ENCODE measurements around the gene PTCD1.
"Not testable (repeated sequence)": the region's sequence is repeated elsewhere in the genome, so short reads cannot be mapped to it uniquely, and the experiment has no call there.

The PTCD1 gene

DNA sequence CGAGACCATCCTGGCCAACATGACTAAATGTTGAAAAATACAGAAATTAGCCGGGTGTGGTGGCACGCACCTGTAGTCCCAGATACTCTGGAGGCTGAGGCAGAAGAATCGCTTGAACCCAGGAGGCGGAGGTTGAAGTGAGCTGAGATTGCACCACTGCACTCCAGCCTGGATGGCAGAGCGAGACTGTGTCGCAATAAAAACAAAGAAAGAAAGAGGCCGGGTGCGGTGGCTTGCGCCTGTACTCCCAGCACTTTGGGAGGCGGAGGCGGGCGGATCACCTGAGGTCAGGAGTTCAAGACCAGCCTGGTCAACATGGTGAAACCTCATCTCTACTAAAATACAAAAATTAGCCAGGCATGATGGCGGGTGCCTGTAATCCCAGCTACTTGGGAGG, 51.4 kb downstream of the PTCD1 start:
- DNase-seq (ENCODE audit: low spot score): not testable (repeated sequence)

DNA sequence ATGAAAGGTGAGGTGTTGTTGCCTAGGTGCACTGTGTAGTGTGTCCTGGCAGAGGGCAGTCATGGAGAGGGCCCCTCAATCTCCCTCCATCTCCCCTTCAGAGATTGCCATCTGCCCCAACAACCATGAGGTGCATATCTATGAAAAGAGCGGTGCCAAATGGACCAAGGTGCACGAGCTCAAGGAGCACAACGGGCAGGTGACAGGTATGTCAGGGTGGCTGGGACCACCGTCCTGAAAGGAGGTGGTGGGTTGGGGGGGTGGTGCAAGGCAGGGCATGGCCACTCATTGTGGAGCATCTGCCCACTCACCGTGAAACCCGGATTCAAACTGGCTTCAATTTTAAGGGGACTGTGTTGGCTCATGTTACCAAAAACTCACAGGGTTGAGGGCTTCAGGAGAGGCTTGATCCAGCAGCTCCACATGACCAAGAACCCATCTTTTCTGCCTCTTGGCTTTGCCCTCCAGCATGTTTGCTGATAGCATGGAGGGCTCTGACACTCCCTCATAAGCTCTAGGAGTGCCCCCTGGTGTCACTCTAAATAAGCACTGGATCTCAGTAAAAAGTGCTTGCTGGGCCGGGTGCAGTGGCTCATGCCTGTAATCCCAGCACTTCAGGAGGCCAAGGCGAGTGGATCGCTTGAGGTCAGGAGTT, 51.9 kb downstream of the PTCD1 start:
- no peak for DNase-seq (ENCODE audit: low spot score)

GRCh38 chr7:99385564-99385963, 53.0 kb downstream of the PTCD1 start:
- no peak for DNase-seq (ENCODE audit: low spot score)

DNA sequence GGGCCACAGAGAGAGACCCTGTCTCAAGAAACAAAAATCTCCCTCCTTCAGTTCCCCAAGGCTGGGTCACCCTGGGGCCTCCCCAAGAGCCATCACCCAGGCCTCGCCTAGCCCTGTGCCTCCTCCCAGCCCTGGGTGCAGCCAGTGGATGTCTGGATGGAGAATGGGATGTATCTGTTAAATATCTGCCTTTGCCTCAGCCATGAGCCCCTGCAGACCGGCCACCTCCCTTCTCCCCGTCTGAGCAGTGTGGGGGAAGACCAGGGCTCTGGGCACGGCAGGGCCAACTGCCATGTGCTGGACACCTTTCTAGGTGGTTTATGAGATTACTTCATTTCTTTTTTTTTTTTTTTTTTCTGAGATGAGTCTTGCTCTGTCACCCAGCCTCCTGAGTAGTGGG, 54.1 kb downstream of the PTCD1 start:
- DNase-seq (ENCODE audit: low spot score): no peak

- no peak for DNase-seq (ENCODE audit: low spot score)
Observed at GRCh38 chr7:99383791-99384370, 54.7 kb downstream of the PTCD1 start.

DNA sequence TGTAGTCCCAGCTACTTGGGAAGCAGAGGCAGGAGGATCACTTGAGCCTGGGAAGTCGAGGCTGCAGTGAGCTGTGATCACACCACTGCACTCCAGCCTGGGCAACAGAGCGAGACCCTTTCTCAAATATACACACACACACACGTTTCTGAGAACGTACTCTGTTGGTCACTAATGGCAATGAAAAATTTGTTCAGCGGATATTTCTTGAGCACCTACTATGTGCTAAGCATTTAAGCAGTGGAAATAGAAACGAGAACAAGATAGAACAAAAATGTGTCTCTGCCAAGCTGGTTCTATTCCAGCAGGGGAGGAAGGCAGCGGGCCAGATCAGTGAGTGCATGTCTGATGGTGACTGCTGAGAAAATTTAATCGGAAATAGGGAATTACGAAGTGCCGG, 55.4 kb downstream of the PTCD1 start:
- no peak for DNase-seq (ENCODE audit: low spot score)

DNA sequence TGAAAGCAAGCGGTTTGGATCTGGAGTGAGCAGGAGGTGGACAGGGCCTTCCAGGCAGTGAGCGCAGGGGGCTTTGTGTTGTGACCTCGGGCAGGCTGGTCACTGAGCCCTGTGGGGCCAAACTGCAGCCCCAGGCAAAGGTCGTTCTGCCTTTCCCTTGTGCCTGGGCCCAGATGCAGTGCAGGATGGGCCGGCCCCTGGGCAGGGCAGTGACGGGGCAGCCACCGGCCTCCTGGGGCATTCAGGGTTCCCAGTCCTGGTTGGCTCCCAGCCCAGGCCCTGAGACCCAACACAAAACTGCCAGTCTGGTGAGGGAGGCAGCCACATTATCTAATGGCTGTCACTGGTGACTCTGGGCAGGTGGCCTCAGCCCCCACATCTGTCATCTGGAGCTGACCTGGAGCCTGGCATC, 56.9 kb downstream of the PTCD1 start:
- no peak for DNase-seq (ENCODE audit: low spot score)

DNA sequence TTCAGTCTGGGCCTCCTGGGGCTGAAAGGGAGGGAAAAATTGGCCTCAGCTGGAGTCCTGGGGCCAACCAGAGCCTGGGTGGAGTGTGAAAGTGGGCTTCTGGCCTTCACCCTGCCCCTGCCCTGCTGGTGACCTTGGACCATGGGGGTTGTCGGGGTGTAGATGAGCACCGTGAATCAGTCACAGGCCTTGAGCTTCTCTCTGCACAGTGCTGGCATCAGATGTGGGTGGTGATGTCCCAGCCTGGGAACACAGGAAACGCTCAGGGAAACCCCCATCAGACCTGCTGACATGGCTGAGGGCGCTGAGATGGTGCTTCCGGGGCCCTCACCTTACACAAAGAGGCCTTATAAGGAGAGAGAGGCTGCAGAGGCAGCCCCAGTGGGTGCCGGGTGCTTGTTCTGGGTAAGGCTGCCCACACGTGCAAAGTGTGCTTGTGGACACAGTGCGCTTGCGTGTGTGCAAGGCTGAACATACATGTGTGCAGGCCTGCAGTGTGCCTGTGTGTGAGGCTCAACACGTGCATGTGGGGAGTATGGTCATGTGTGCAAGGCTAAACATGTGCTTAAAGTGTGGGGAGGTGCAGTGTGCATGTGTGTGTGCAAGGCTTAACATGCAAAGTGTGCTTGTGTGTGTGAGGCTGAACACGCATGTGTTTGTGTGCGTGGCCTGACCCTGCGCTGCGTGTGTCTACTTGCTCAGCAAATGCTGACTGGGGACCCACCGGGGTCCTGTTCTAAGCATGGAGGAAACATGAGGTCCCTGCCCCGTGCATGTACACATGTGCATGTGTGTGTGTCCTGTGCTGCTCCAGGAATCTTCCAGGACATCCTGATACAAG, 57.6 kb downstream of the PTCD1 start:
- DNase-seq (ENCODE audit: low spot score): no peak

DNA sequence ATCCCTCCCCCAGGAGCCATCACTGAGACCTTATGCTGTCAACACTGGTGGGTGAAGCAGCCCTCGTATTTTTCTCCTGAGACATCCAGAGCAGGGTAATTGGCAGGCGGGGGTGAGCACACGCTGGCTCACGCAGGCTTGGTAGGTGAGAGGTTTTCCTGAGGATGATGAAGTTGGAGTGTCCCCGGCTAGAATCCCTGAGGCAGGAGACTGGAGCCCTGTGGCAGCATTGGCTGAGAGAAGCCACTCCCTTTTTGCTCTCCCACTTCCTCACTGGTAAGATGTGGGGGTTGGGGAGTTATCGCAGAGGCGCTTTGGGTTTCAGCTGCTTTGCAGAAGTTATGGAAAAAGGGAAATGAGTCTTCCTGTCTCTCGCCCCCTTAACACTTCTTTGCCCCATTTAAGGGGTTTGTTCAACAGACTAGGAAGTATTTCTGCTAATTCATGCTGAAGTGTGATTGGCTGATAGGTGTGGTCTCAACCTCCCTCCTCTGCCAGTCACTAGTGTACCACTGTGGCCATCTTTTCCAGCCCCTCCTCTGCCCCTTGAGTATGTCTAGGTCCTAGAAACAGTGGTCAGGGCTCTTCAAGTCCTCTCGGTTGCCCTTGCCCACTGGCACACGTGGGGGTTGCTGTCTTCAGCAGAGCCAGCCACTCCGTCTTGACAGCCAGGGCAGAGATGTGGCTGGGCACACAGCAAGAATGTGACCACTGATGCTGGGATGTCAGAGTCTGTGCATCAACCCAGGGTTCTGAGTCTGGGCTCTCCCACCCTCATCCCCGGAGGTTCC, 58.4 kb downstream of the PTCD1 start:
- no peak for DNase-seq (ENCODE audit: low spot score)

DNA sequence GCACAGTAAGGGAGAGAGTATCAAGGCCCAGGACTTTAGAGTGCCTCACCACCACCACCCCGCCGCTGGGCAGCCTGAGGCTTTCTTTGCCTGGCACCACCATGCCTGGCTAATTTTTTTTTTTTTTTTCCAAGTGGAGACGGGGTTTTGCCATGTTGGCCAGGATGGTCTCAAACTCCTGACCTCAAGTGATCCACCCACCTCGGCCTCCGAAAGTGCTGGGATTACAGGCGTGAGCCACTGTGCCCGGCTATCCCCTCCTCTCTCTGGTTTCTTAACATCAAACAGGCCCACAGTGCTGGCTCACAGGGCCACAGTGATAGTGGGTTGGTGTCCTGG, 58.9 kb downstream of the PTCD1 start:
- DNase-seq (ENCODE audit: low spot score): peak; percentile 13

GRCh38 chr7:99379043-99379577, 59.5 kb downstream of the PTCD1 start:
- peak; percentile 87 for DNase-seq (ENCODE audit: low spot score)

- DNase-seq (ENCODE audit: low spot score): peak; percentile 92
Observed at GRCh38 chr7:99375070-99375807, 63.4 kb downstream of the PTCD1 start.

- peak; percentile 94 for DNase-seq (ENCODE audit: low spot score)
Observed at GRCh38 chr7:99374111-99375064, 64.2 kb downstream of the PTCD1 start, which contains the start of gene ARPC1B. Gene ARPC1B, plus strand, starts transcription at chr7:99374730. Its CDS starts 10,985 bp downstream, at chr7:99385715.

GRCh38 chr7:99373091-99374066, 65.2 kb downstream of the PTCD1 start:
- no peak for DNase-seq (ENCODE audit: low spot score)

DNA sequence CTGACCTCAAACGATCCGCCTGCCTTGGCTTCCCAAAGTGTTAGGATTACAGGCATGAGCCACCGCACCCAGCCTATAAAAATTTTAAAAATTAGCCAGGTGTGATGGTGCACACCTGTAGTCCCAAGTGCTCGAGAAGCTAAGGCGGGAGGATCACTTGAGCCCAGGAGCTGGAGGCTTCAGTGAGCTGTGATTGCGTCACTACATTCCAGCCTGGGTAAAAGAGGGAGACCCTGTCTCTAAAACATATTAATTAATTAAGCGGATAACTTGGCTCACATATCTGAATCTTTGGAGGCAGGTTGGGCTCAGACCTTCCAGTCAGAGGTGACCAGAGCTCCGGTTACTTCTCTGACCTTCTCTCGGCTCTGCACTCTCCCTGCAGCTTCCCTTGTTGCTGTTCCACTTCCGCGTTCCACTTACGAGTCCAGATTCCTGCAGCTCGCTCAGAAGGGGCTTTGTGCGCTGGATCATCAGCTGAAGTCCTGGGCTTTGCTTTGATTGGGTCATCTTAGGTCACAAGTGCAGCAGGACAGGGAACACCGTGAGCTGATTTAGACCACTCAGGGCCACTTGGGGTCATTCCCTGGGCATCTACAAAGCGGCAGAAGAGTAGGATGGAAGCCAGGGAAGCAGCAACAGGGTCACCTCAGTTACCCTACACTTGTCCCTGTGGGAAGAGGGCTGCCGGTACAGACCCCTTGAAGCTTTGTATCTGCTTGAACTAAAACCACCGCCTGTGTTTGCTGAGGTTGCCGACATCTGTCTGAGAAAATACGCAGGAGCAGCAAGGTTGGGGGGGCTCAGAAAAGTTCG, 66.1 kb downstream of the PTCD1 start:
- DNase-seq (ENCODE audit: low spot score): no peak

DNA sequence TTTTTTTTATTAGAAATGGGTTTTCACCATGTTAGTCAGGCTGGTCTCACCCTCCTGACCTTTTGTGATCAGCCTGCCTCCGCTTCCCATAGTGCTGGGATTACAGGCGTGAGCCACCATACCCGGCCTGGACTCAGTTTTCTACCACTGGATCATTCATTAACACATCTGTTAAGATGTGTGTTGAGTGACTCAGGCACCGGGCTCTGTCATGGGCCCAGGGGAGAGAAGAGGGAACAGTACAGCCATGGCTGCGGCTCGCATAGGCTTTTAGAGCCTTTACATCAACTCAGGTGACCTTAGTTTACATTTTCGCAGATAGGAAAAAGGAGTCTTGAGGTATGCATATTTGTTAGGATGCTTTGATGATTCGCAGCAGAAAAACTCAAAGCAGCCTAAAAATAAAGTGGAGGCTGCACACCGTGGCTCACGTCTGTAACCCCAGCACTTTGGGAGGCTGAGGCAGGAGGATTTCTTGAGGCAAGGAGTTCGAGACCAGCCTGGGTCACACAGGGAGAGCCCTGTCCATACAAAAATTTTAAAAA, 67.2 kb downstream of the PTCD1 start:
- no peak for DNase-seq (ENCODE audit: low spot score)

DNA sequence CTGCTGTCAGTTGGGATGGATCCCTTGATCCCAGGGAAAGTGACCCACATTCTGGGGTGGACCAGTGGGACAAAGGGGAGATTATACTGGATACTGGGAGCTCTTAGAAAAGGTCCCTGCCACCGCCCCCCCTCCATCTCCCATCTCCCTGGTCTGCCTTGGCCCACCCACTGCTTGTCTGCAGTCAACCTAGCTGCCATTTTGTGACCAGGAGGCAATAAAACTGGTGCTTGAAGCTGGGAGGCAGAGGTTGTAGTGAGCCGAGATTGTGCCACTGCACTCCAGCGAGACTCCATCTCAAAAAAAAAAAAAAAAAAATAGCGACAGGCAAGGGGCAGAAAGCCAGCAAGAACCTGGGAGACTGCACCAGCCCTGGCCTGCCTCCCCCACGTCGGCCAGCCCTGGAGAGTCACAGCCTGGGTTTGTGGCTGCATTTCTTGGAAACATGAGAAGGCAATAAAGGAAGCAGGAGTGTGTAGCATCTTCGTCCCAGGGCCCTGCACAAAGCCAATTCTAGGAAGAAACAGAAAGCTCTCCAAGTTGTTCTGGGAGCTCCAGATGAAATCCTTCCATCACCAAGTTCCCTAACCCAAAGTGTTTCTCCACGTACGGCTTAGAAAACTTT, 68.7 kb downstream of the PTCD1 start:
- peak; percentile 59 for DNase-seq (ENCODE audit: low spot score)

Measured in AG08396 (cell line).